PC-3 (cell line): ENCODE results near the gene RERE.

Source experiments
- CTCF ChIP-seq: fragments of 300-600 bp; sonication (generic); conservative IDR thresholded peaks from 2 replicates; pipeline ENCODE4 v1.5.1; 2017; ENCODE audit warnings: antibody characterized with exemption, low read depth, mild to moderate bottlenecking, low read length
- EZH2 ChIP-seq: fragments of 300-600 bp; sonication (generic); IDR thresholded peaks from one replicate; pipeline ENCODE4 v1.6.1; 2017; ENCODE audit warnings: antibody characterized with exemption, mild to moderate bottlenecking, low read length; ENCODE audit not compliant: unreplicated experiment
- EZH2phosphoT487 ChIP-seq: fragments of 300-600 bp; sonication (generic); IDR thresholded peaks from 2 replicates; pipeline ENCODE4 v1.6.1; 2018; ENCODE audit warnings: mild to moderate bottlenecking, antibody characterized with exemption, low read length, borderline replicate concordance

GRCh38 chr1:8441426-8441825 is 376.0 kb downstream of the RERE start:
- TF ChIP-seq CTCF (no peak), EZH2 (no peak), EZH2phosphoT487 (no peak)
